Natural killer cell (primary cell): ENCODE data around the gene CTNNA2. TPM values are rescaled to one million over a fixed set of nuclear protein-coding genes. Genes with fewer than 3 reads are reported as not detected.

Source experiments
- ATAC-seq, 3 donors: fragments of 150-1000 bp in 2 of 3; fragments of 200-7000 bp in 1 of 3; cut with Tn5 transposase; 1 replicate in 1 of 3; 2 replicates in 2 of 3; pipeline ENCODE4 v1.10.0; 2021; ENCODE audit warnings: mild to moderate bottlenecking in 2 of 3, moderate library complexity in 2 of 3
- DNase-seq, 2 donors: peaks; one replicate each; pipeline versions ENCODE4 v3.0.0 to v3.0.0-alpha.2; 2013 to 2021; ENCODE audit warnings: mixed read lengths in 1 of 2
- H3K27ac ChIP-seq: one replicate; pipeline ENCODE4 v1.5.1; 2013; ENCODE audit warnings: mild to moderate bottlenecking, low read length
- H3K27me3 ChIP-seq: one replicate; pipeline ENCODE4 v1.6.1; 2013; ENCODE audit warnings: low read length; ENCODE audit not compliant: control insufficient read depth, insufficient read depth
- H3K36me3 ChIP-seq: one replicate; pipeline ENCODE4 v1.6.1; 2013; ENCODE audit warnings: low read length; ENCODE audit not compliant: control insufficient read depth, insufficient read depth
- H3K4me1 ChIP-seq: one replicate; pipeline ENCODE4 v1.6.1; 2013; ENCODE audit warnings: low read length; ENCODE audit not compliant: control insufficient read depth, insufficient read depth
- H3K4me3 ChIP-seq: one replicate; pipeline ENCODE4 v1.5.1; 2013; ENCODE audit warnings: low read length
- H3K9me3 ChIP-seq: one replicate; pipeline ENCODE4 v1.6.1; 2013; ENCODE audit warnings: low read length; ENCODE audit not compliant: control insufficient read depth, insufficient read depth
- H3K27ac Mint-ChIP-seq, 2 donors: one replicate each; pipeline ENCODE4 v1.8.0; 2022; ENCODE audit warnings: mild to moderate bottlenecking in 2 of 2, mixed read lengths in 2 of 2, moderate library complexity in 1 of 2
- H3K27me3 Mint-ChIP-seq, 2 donors: one replicate each; pipeline ENCODE4 v1.8.0; 2022; ENCODE audit warnings: low read depth in 2 of 2, mixed read lengths in 2 of 2
- H3K36me3 Mint-ChIP-seq: one replicate; pipeline ENCODE4 v1.8.0; 2022; ENCODE audit warnings: mixed read lengths
- H3K4me1 Mint-ChIP-seq, 2 donors: one replicate each; pipeline ENCODE4 v1.8.0; 2022; ENCODE audit warnings: mixed read lengths in 2 of 2
- H3K4me3 Mint-ChIP-seq: one replicate; pipeline ENCODE4 v1.8.0; 2022; ENCODE audit warnings: mild to moderate bottlenecking, moderate library complexity, mixed read lengths
- H3K9me3 Mint-ChIP-seq, 2 donors: one replicate each; pipeline ENCODE4 v1.8.0; 2022; ENCODE audit warnings: mixed read lengths in 2 of 2
- WGBS: methylation state at CpG from one replicate; pipeline ENCODE4 v1.1.7; 2013; ENCODE audit warnings: missing lambda C conversion rate; ENCODE audit not compliant: insufficient coverage; 5-methylcytosine and 5-hydroxymethylcytosine counted together
- intact Hi-C: fragments of 100-400 bp; cut with micrococcal nuclease; formaldehyde crosslinking; loops from one replicate; pipeline ENCODE4 v1.14.2; 2022
- total RNA-seq, 4 donors: library from RNA; stranded (reverse); fragments of 120-200 nt in 1 of 4; gene quantifications; one replicate each; pipeline versions ENCODE4 v1.2.3 to v1.2.4, GENCODE V29; 2013 to 2022
- TF ChIP-seq, protein P1 (sequence below): fragments of 200-600 bp; IDR thresholded peaks from one replicate; pipeline ENCODE4 v1.8.0; 2022; ENCODE audit warnings: antibody characterized with exemption

CTNNA2 gene
- total RNA-seq, 3 donors from 2014 or later (not counting 1 experiment from before 2014, with no cell fraction given): not detected

- Mint-ChIP-seq H3K4me3 (no peak overlapping the region), H3K27me3 (no peaks in the 10 kb centered on the region), H3K9me3 (peaks cover 12 to 15% of the 10 kb centered on the region in 2 donors), H3K36me3 (no peaks in the 10 kb centered on the region), H3K4me1 (no peaks in the 10 kb centered on the region), H3K27ac (no peak overlapping the region)
- H3K9me3 ChIP-seq: no peaks in the 10 kb centered on the region
- TF ChIP-seq, protein P1, sequence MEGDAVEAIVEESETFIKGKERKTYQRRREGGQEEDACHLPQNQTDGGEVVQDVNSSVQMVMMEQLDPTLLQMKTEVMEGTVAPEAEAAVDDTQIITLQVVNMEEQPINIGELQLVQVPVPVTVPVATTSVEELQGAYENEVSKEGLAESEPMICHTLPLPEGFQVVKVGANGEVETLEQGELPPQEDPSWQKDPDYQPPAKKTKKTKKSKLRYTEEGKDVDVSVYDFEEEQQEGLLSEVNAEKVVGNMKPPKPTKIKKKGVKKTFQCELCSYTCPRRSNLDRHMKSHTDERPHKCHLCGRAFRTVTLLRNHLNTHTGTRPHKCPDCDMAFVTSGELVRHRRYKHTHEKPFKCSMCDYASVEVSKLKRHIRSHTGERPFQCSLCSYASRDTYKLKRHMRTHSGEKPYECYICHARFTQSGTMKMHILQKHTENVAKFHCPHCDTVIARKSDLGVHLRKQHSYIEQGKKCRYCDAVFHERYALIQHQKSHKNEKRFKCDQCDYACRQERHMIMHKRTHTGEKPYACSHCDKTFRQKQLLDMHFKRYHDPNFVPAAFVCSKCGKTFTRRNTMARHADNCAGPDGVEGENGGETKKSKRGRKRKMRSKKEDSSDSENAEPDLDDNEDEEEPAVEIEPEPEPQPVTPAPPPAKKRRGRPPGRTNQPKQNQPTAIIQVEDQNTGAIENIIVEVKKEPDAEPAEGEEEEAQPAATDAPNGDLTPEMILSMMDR: no peak
- H3K36me3 ChIP-seq: no peaks in the 10 kb centered on the region
- DNase-seq (no peak), ATAC-seq (no peak)
- H3K4me1 ChIP-seq: no peaks in the 10 kb centered on the region
- intact Hi-C loops: no loop called here
- no peaks in the 10 kb centered on the region for H3K27me3 ChIP-seq
- WGBS: 75% methylated on average over 2 of the region's 2 CpGs
- no peak overlapping the region for H3K4me3 ChIP-seq
- H3K27ac ChIP-seq: no peak overlapping the region
Observed at GRCh38 chr2:80022018-80022417, 509.2 kb downstream of the CTNNA2 start.

DNA sequence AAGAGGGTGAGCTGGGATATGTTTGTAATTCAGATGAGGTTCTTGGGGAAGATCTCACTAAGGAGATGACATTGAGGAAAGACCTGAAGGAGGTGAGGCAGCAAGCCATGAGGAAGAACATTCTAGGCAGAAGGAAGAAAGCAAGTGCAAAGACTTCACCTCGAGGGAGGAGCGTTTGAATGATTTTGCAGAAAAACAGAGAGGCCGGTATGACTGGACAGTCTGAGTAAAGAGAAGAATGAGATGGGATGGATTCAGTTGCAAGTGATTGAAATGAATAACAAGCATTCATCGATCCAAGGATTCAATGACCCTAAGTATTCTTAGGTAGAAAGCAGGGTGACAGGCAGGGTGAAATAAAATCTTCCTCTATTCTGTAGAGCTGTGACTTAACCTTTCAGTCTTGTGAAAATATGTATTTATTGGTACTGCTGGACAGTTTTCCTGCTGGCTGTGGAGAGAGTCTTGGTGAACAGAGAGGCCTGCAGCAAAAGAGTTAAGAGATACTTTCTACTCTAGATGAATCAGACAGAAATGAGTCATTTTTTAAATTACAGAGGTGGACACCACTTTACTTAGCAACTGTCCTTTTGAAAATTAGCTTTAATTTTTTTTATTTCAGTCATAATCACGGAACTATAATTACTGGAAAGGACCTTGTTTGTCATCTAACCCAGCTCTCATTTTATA lies 513.3 kb downstream of the CTNNA2 start:
- no peaks in the 10 kb centered on the region for H3K4me1 ChIP-seq
- Mint-ChIP-seq H3K4me1 (no peaks in the 10 kb centered on the region), H3K4me3 (no peak overlapping the region), H3K27ac (no peak overlapping the region), H3K36me3 (no peaks in the 10 kb centered on the region), H3K9me3 (peaks cover 10 to 18% of the 10 kb centered on the region in 2 donors), H3K27me3 (no peaks in the 10 kb centered on the region)
- no peaks in the 10 kb centered on the region for H3K36me3 ChIP-seq
- WGBS: 91% methylated on average over 4 of the region's 5 CpGs
- DNase-seq (no peak), ATAC-seq (no peak)
- no peak overlapping the region for H3K4me3 ChIP-seq
- H3K27me3 ChIP-seq: no peaks in the 10 kb centered on the region
- H3K9me3 ChIP-seq: peaks cover 3% of the 10 kb centered on the region
- TF ChIP-seq, protein P1: no peak
- H3K27ac ChIP-seq: no peak overlapping the region
- intact Hi-C loops: no loop called here

GRCh38 chr2:80028051-80028450 lies 515.2 kb downstream of the CTNNA2 start:
- Mint-ChIP-seq H3K4me3 (no peak overlapping the region), H3K27me3 (no peaks in the 10 kb centered on the region), H3K9me3 (peaks cover 9 to 22% of the 10 kb centered on the region in 2 donors), H3K4me1 (no peaks in the 10 kb centered on the region), H3K36me3 (no peaks in the 10 kb centered on the region), H3K27ac (no peak overlapping the region)
- TF ChIP-seq, protein P1: no peak
- ATAC-seq: no peak
- Histone ChIP-seq H3K4me1 (no peaks in the 10 kb centered on the region), H3K27me3 (no peaks in the 10 kb centered on the region), H3K4me3 (no peak overlapping the region), H3K9me3 (peaks cover 3% of the 10 kb centered on the region), H3K27ac (no peak overlapping the region), H3K36me3 (no peaks in the 10 kb centered on the region)
- 91% methylated on average over 3 of the region's 3 CpGs for WGBS
- intact Hi-C loops: no loop called here
- no peak for DNase-seq

GRCh38 chr2:80028584-80028983 lies 515.7 kb downstream of the CTNNA2 start:
- H3K4me3 ChIP-seq: no peak overlapping the region
- H3K27ac ChIP-seq: no peak overlapping the region
- no peak overlapping the region for H3K27ac Mint-ChIP-seq
- peaks cover 3% of the 10 kb centered on the region for H3K9me3 ChIP-seq
- no peaks in the 10 kb centered on the region for H3K27me3 ChIP-seq
- no peaks in the 10 kb centered on the region for H3K4me1 ChIP-seq
- no peak overlapping the region for H3K4me3 Mint-ChIP-seq
- DNase-seq (no peak), ATAC-seq (no peak)
- no peaks in the 10 kb centered on the region for H3K36me3 ChIP-seq
- H3K36me3 Mint-ChIP-seq: no peaks in the 10 kb centered on the region
- no peaks in the 10 kb centered on the region for H3K4me1 Mint-ChIP-seq
- intact Hi-C loops: no loop called here
- TF ChIP-seq, protein P1: no peak
- H3K27me3 Mint-ChIP-seq: no peaks in the 10 kb centered on the region
- H3K9me3 Mint-ChIP-seq: peaks cover 10 to 22% of the 10 kb centered on the region in 2 donors
